HPDE6-E6E7 (cell line): ENCODE data around the gene S100A4.
A peak's percentile ranks its signal among the peaks of the same experiment; 100 is the strongest.
"Not testable (repeated sequence)": the region's sequence is repeated elsewhere in the genome, so short reads cannot be mapped to it uniquely, and the experiment has no call there.

Experiments used
- DNase-seq: peaks from one replicate; pipeline ENCODE4 v3.0.0; 2011; ENCODE audit warnings: missing footprints; ENCODE audit errors: extremely low spot score

Gene S100A4

DNA sequence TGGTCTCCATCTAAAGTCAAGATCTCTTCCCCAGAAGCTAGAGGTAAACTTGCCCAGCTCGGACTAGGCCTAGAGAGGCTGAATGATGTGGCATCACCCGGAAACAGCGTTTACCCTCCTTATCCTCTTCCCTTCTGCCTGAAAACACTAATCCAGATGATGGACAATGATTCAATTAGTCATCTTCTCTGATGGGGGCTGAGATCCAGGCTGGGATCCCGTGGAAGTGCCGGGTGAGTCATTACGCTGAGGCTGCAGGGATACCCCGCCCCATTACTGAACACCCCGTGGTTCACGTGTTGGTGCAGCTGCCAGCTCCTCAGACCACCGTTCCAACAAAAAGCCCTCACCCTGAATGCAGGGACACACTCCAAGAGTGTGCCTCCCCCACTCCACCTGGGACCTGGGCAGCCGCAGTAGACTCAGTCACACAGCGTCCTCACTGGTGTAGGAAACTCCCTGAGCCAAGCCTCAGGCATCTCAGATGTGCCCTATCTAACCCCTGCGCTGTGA is 11.9 kb downstream of the S100A4 start:
- peak; percentile 84 for DNase-seq

DNA sequence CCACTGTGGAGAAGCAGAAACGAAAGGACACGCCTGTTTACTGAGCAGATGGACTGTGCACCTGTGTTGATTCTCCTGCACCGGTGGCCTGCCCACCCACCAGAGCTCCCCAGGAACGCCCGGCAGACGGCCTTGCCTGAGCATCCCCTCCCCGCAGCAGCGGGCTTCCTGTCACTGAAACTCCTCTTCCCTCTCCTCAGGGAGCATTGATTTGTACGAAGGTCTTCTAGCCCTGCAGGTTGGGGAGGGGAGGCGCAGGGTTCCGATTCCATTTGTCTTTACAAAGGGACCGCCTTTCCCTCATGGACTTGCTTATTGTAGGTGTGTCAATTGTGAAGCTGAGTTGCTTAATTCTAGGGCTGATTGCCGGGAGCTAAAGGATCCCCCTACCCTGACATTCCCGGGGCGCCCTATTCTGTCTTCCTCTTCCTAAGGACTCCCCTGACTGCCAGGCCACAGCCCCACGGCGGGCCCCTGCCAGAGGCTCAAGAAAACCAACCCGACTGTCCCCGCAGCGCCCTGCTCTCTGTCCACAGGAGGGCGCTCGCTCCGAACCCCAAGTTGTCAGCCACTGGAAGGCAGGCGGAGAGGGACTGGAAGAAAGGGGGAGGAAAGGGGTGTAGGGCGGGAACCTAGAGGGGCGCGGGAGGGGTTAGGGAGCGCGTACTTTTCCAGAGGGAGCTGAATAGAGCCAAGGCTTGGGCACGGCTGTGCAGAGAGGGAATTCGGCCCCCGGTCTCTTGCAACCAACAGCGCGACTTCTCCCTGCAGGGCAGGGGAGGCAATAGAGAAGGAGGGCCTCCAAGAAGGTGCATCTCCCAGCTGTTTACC is 12.6 kb downstream of the S100A4 start:
- no peak for DNase-seq

DNA sequence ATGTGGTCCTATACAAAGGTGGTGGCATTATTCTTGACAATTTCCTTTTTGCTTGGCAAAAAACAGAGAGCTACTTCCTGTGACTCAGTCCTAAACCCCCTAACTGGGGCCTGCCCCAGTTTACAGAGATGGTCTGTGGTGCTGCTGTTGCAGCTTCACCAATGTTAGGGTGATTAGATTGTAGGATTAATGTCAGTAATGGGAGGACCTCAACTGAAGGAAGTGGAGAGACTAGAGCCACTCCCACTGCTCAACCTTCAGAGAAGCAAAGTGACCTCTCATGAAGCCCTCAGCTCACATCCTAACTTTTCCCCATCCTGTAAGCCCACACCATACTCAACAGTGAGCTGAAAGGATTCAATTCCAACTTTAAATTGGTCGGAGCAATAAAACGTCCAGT is 13.4 kb downstream of the S100A4 start:
- no peak for DNase-seq

DNA sequence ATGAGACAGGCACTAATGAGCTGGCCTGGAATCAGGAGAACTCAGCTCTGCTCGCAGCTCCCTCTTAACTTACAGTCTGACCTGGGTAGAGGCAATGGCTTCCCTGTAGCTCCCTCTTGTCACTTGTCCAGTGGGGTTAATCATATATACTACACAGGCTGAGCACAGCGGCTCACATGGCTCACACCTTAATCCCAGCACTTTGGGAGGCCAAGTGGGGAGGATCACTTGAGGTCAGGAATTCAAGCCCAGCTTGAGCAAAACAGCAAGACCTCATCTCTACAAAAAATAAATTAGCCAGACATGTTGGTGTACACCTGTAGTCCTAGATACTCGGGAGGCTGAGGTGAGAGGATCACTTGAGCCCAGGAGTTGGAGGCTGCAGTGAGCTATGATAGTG is 14.0 kb downstream of the S100A4 start:
- no peak for DNase-seq

DNA sequence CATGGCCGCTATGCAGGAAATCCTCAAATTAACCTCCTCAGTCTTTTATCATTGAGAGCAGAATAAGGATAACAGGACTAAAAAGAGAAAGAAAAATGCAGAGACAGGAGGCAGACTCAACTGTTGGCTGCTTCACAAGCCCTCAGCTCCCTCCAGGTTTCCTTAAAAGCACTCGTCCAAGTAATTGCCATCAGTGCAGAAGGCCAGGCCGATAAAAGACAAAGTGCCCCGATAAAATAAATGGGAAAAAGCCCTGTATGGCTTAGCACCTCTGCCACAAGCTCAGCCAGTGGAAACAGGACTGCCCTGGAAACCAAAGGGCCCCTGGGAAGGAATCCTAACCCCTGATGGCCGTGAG is 17.9 kb downstream of the S100A4 start:
- no peak for DNase-seq

DNA sequence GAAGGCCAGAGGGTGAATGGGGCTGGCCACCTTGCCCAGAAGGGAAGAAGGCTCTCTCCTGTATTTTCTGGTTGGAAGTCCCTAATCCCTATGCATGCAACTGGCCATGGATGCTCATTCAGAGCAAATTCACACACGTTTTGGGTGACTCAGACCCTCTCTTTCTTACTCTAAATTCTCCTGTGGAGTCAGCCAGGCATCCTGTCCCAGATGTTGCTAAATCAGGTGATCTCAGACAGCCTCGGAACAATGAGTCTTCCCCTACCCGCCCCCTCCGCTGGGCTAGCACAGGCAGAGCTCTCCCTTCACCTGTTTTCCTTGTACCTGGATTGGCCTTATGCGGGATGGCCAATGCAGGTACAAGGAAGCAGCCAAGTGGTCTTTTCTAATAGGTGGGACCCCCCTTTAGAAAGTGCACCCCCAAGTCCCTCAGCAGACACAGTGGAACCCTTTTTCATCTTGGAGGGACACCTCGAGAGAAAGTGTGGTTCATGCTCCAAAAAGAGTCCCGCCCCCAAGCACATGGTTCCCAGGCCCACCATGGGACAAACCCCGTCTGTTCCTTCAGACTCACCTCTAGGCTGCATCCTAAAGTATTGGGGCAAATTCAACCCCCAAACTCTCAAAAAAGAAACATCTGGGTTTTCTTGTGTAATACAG is 18.5 kb downstream of the S100A4 start:
- peak; percentile 81 for DNase-seq

DNA sequence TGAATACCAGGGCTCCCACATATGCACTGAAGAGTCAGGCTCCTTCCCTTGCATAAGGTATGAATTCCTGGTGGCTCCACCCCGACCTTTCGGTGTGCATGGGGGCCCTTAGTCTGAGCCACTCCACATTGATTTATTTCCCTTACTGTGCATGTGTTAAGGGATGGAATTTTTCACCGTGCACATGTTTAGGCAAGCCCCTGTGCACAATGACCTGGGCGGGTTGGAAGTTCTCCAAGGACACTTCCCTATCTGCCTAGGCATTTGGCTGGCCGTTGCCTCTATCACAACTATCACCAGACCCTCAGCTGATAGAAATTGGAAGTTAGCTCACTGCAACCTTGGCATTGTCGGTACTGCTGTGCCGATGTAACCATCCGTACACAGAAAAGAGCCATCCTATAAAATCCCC is 19.5 kb downstream of the S100A4 start:
- no peak for DNase-seq

DNA sequence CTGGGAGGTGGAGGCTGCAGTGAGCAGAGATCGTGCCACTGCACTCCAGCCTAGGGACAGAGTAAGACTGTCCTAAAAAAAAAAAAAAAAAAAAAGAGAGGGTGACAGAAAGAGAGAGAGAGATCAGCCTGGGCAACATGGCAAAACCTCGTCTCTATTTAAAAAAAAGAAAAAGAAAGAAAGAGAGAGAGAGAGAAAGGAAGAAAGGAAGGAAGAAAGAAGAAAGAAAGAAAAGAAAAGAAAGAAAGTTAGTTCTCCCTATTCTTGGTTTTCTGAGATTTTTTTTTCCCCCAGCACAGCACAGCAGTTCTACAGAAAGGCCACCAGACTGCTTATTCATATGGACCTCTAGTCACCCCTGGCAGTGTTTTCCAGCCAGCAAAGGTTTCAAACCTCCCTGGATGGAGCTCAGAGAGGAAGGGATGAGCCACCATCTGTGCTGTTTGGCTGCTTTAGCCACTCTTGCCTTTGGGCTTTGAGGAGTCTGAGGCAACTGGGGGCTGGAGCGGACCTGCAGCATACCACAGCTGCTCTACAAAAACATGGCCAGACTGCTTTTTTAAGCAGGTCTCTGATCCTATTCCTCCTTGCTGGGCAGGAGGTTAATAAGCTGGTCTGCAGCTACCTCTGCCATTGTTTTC is 20.4 kb downstream of the S100A4 start:
- DNase-seq, result no peak

DNA sequence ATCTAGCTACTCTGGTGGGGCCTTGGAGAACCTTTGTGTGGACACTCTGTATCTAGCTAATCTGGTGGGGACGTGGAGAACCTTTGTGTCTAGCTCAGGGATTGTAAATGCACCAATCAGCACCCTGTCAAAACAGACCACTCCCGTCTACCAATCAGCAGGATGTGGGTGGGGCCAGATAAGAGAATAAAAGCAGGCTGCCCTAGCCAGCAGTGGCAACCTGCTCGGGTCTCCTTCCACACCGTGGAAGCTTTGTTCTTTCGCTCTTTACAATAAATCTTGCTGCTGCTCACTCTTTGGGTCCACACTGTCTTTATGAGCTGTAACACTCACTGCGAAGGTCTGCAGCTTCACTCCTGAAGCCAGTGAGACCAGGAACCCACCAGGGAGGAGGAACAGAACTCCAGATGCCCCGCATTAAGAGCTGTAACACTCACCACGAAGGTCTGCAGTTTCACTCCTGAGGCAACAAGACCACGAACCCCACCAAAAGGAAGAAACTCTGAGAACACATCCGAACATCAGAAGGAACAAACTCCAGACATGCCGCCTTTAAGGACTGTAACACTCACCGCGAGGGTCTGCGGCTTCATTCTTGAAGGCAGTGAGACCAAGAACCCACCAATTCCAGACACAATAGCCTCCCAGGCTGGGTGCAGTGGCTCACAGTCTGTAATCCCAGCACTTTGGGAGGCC is 23.1 kb downstream of the S100A4 start:
- DNase-seq, result not testable (repeated sequence)

DNA sequence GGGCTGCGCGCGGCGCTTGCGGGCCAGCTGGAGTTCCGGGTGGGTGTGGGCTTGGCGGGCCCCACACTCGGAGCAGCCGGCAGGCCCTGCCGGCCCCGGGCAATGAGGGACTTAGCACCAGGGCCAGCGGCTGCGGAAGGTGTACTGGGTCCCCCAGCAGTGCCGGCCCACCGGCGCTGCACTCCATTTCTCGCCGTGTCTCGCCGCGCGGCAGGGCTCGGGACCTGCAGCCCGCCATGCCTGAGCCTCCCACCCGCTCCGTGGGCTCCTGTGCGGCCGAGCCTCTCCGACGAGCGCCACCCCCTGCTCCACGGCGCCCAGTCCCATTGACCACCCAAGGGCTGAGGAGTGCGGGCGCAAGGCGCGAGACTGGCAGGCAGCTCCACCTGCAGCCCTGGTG is 23.8 kb downstream of the S100A4 start:
- DNase-seq, result not testable (repeated sequence)

DNA sequence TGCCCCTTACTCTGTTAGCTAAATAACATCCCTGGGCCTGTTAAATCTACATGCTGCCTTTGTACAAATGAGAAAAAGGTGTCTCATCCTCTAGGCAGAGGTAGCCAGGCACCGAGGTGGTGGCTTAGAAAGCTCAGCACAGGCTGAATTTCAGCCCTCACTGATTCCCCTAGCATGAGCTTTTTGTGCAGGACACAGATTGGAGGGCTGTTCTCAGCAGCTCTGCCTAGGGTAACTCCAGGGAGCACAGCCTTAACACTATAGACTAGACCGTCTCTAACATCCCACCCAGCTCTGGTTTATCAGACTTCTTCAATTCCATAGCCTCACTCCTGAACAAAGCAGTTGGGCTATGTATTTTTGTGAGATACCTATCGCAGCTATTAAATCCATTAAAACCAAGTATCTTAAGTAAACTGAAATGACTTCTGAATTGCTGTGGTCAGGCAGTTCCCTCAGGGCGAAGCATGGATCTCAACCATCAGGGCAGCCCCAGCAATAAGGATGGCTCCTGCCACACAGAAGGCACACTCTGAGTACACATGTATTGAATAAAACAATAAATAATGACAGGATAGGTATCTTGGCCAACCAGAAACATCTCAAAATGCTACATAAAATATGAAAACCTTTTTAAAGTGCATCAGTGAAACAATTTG is 24.7 kb downstream of the S100A4 start:
- DNase-seq, result no peak

DNA sequence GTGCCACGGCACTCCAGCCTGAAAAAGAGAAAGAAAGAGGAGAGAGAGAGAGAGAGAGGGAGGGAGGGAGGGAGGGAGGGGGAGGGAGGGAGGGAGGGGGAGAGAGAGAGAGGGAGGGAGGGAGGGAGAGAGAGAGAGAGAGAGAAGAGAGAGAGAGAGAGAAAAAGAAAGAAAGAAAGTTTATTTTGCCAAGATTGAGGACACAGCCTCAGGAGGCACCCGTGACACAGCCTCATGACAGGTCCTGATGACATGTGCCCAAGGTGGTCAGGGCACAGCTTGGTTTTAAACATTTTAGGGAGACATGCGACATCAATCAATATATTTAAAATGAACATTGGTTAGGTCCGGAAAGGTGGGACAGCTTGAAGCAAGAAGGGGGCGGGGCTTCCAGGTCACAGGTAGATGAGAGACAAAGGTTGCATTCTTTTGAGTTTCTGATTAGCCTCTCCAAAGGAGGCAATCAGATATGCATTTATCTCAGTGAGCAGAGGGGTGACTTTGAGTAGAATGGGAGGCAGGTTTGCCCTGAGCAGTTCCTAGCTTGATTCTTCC is 25.4 kb downstream of the S100A4 start:
- DNase-seq, result not testable (repeated sequence)

DNA sequence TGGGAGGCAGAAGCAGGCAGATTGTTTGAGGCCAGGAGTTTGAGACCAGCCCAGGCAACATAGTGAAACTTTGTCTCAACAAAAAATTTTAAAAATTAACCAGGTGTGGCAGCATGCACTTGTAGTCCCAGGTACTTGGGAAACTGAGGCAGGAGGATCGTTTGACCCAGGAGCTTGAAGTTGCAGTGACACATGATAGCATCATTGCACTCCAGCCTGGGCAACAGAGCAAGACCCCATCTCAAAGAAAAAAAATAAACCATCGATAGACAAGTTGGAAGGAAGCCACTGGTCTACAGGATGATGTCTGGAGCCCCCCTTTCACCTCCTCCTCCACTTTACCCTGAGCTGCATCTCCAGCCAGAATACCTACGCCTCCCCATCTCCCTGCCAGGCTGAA is 26.4 kb downstream of the S100A4 start:
- no peak for DNase-seq

DNA sequence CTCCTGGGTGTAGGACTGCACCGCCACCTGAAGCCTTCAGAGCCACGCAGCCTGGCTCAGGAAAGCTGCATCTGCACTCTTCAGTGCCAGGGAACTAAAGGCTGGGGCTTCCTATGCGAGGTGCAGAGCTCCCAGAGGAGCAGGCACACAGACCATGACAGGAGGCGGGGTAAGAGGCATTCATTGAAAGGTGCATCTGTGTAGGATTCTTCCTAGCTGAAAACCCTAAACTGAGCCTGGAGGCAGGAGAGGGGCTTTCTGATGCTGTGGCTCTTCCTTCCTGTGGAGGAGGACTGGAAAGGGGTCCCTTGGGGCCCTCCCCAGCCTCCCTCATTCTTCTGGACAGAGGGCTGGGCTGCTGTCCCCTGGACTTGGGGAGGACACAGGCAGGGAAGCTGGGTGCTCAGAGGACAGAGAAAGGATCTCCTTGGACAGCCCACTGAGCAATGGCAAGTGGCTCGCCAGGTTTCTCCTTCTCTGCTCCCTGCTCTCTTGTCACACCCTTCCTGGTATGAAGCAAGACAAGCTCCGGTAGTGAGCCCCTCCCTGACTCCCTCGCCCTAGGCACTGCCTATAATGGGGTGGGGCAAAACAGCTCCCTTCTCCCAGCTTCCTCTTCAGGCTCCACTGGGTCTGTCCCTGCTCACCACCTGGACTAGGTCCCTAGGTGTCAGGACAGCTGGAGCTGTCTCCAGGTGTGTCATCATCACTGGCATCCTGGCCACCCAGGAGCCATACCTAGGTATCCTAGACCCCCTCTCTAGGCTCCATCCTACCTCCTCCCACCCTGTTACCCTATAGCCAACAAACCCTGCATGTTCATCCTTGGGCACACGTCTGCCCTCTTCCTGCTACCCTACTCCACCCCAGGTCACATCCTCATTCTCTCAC is 29.9 kb downstream of the S100A4 start:
- peak; percentile 82 for DNase-seq

DNA sequence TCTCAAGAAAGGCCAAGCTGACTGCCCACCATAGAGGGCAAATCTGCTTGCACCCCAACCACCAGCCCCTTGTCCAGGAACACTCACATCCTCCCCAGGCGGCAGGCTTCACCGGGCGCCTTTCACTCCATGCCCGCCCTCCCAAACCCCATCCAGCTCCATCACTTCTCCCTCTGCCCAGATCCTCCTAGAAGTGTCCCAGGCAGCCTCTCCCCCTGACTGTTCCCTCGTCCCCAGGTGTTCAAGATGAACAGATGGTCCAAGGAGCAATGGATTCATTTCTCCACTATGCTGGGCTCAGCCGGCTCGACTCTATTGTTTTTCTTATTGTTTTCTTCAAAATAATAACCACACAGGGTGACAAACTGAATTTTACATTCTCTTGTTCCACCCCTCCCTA is 31.9 kb downstream of the S100A4 start:
- DNase-seq, result no peak

DNA sequence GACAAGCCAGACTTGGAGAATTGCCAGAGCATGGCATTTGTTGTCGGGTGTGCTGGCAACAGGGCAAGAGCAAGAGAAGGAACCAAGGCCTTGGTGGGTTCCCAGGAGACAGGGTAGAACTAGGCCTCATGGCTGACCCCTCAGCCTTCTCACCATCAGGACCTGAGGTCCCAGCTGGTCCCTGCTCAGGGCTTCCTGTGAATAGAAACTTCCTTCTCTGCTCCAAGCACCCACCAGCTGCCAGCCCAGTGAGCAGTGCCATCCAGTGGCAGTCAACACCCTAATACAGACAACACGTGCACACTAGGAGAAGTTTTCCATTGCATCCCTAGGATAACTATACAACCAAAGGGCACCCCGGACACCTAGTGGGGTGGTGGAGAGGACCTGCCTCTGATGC is 32.6 kb downstream of the S100A4 start:
- no peak for DNase-seq

DNA sequence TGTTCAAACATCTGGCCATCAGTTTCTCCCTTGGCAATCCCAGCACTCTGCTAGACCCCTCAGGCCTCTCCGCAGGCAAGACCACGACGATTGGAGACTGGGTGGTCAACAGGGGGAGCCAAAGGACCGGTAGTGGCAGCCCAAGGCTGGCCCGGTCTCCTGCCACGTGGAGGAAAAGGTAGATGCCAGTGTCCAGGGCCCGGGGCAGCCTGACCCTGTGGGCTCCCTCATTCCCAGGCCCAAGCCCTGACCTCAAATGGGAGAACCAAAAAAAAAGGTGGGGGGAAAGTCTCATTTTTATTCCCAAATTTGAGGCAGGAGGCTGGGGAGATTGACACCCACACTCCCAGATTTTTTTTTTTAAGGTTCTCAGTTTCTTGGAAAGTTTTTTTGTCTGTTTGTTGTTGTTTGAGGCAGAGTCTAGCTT is 34.6 kb downstream of the S100A4 start:
- DNase-seq, result no peak

DNA sequence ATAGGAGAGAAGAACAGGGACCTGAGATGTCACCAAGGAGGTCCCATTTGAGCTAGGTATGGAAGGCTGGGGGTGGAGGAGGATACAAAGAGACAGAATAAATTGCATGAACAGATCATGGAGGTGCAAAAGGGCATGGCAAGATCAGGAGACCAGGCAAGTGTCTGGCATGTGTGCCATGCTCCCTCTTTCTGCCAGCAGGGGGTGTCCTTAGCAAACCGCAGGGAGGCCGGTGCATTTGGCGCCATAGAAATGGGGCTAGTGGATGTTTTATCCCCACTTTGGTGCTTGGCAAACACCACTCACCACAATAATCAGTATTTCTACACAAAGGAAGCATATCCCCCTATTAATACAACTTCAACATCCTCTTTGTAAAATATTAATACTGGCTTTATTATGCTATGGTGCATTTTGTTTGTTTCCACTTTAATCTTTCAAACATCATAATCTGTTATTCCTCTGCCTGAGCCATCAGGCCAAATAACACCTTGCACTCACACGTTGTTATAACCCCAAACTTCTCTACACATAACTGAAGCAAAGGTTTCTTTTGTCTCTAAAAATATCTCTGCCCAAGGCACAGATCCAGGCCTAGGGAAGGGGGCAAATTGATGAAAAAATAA is 35.8 kb downstream of the S100A4 start:
- DNase-seq, result no peak

DNA sequence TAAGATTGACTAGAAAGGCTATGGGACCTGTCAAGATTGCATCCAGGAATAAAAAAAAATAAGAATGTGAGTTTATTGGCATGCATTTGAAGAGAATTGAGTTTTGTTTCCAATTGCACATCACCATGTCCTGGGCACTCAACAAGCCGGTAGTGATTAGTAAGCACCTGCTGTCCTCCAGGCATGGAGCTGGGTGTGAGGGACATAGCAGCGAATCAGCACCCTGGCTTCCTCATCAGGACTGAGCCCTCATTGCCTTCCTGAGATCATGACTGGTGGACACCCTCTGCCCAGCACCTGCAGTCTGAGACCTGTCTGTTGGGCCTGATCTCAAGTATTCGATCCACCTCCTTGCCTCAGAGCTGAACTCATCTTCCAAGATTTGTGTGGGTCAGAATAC is 36.6 kb downstream of the S100A4 start:
- no peak for DNase-seq
